H1 (cell line): ENCODE measurements around the gene FAM50B. TPM values are rescaled to one million over a fixed set of nuclear protein-coding genes. Genes with fewer than 3 reads are reported as not detected.

ENCODE experiments used
- ASH2L ChIP-seq: fragments of 200-600, 300-600 bp; sonication (generic); IDR thresholded peaks from one replicate; pipeline ENCODE4 v1.7.1; 2017; ENCODE audit warnings: low read length
- CHD7 ChIP-seq: fragments of 300-600 bp; sonication (generic); IDR thresholded peaks from 2 replicates; pipeline ENCODE4 v1.7.1; 2012; ENCODE audit warnings: low read length, moderate library complexity, mild to moderate bottlenecking, inconsistent platforms; ENCODE audit not compliant: insufficient replicate concordance
- EGR1 ChIP-seq: IDR thresholded peaks from 2 replicates; pipeline ENCODE4 v1.6.1; 2011; ENCODE audit warnings: low read depth, low read length, borderline replicate concordance
- HDAC6 ChIP-seq: IDR thresholded peaks from one replicate; pipeline ENCODE4 v1.7.1; 2012; ENCODE audit warnings: low read depth, mild to moderate bottlenecking, inconsistent platforms, low read length, moderate library complexity
- KDM5A ChIP-seq: fragments of 200-600 bp; IDR thresholded peaks from 2 replicates; pipeline ENCODE4 v1.7.1; 2012; ENCODE audit warnings: mild to moderate bottlenecking, low read length, inconsistent platforms, mixed read lengths
- MAX ChIP-seq: IDR thresholded peaks from 2 replicates; pipeline ENCODE4 v1.6.1; 2012; ENCODE audit warnings: inconsistent platforms
- POLR2A ChIP-seq, 2 experiments: IDR thresholded peaks; 1 replicate in 1 of 2; 2 replicates in 1 of 2; pipeline ENCODE4 v1.6.1; 2011; ENCODE audit warnings: low read depth in 2 of 2, low read length in 2 of 2, mild to moderate bottlenecking in 2 of 2; ENCODE audit errors: control extremely low read depth in 1 of 2
- SIX5 ChIP-seq: IDR thresholded peaks from 2 replicates; pipeline ENCODE4 v1.6.1; 2011; ENCODE audit warnings: mild to moderate bottlenecking, low read depth, low read length
- SP2 ChIP-seq: IDR thresholded peaks from 2 replicates; pipeline ENCODE4 v1.6.1; 2012; ENCODE audit warnings: mild to moderate bottlenecking, low read length, inconsistent platforms
- SUZ12 ChIP-seq: fragments of 200-600 bp; sonication (generic); IDR thresholded peaks from 2 replicates; pipeline ENCODE4 v1.6.1; 2012; ENCODE audit warnings: mild to moderate bottlenecking, inconsistent platforms, low read length, moderate library complexity, mixed read lengths
- TAF1 ChIP-seq: IDR thresholded peaks from 2 replicates; pipeline ENCODE4 v1.6.1; 2011; ENCODE audit warnings: mild to moderate bottlenecking, low read depth, low read length
- TAF7 ChIP-seq: optimal IDR thresholded peaks from 2 replicates; pipeline ENCODE3; 2011; ENCODE audit warnings: low read depth, mild to moderate bottlenecking, inconsistent platforms, low read length, moderate library complexity, borderline replicate concordance
- TBP ChIP-seq: IDR thresholded peaks from 2 replicates; pipeline ENCODE4 v1.6.1; 2011; ENCODE audit warnings: low read depth, low read length, improper control_type of control experiment
- polyA plus RNA-seq, 7 experiments: library from polyadenylated mRNA; depleted of rRNA in 3 of 7; stranded (reverse) in 5 of 7; unstranded in 2 of 7; fragments of >200 nt in 5 of 7; fragments of 200-250 nt in 2 of 7; gene quantifications; 1 replicate in 5 of 7; 2 replicates in 1 of 7; 4 replicates in 1 of 7; pipeline versions ENCODE4 v1.2.1 to v1.2.3, GENCODE V29; 2011 to 2013; ENCODE audit warnings: missing spikeins in 2 of 7, mixed read lengths in 2 of 7
- total RNA-seq: library from RNA; stranded (reverse); fragmentation: NEBNext Ultra II Directional; extraction: Animal tissue kit (Norgen Biotek cat#: 25700); gene quantifications from 2 replicates; pipeline ENCODE4 v1.2.1, GENCODE V29; 2021

FAM50B gene
- total and polyA plus RNA-seq, 2 of the 8 experiments (the other 6 are each of a cell fraction or from before 2014, with no cell fraction given): 3.1 to 3.2 TPM

- TF ChIP-seq CHD7 (no peak), ASH2L (no peak), SUZ12 (no peak), SP2 (no peak), TAF1 (no peak), EGR1 (no peak), TAF7 (no peak), MAX (no peak), TBP (no peak), POLR2A (IDR thresholded peaks at IDR 0.05; ENCODE audit: control extremely low read depth in 1 of 2, low read depth in 2 of 2, low read length in 2 of 2) (no peak), SIX5 (no peak), KDM5A (no peak), HDAC6 (no peak)
Measured at GRCh38 chr6:3835785-3836184, 13.4 kb upstream of the FAM50B start (continued).
